Neutrophil (primary cell): ENCODE results near the gene UQCC2.

Source experiments
- H3K27ac ChIP-seq: fragments of 200-600 bp; sonication (generic); 2 replicates; pipeline ENCODE4 v1.5.1; 2016; ENCODE audit warnings: mild to moderate bottlenecking, moderate library complexity
- H3K27me3 ChIP-seq: fragments of 200-600 bp; sonication (generic); 2 replicates; pipeline ENCODE4 v1.6.0; 2016; ENCODE audit warnings: mild to moderate bottlenecking
- H3K36me3 ChIP-seq: fragments of 200-600 bp; sonication (generic); 2 replicates; pipeline ENCODE4 v1.5.1; 2017
- H3K4me1 ChIP-seq, 2 experiments: fragments of 200-600 bp in 1 of 2; sonication (generic) in 1 of 2; 1 replicate in 1 of 2; 2 replicates in 1 of 2; pipeline versions ENCODE4 v1.5.1 to v1.6.1; 2013 to 2016; ENCODE audit warnings: low read depth in 1 of 2, low read length in 1 of 2, mild to moderate bottlenecking in 1 of 2, moderate library complexity in 1 of 2; ENCODE audit not compliant: control insufficient read depth in 1 of 2, insufficient read depth in 1 of 2
- H3K4me3 ChIP-seq, 2 experiments: fragments of 200-600 bp in 1 of 2; sonication (generic) in 1 of 2; 1 replicate in 1 of 2; 2 replicates in 1 of 2; pipeline ENCODE4 v1.5.1; 2013 to 2016; ENCODE audit warnings: low read depth in 1 of 2, low read length in 1 of 2, mild to moderate bottlenecking in 1 of 2, moderate library complexity in 1 of 2
- H3K9me3 ChIP-seq: fragments of 200-600 bp; sonication (generic); 2 replicates; pipeline ENCODE4 v1.5.1; 2016
- CTCF ChIP-seq: fragments of 200-600 bp; sonication (generic); IDR thresholded peaks from 2 replicates; pipeline ENCODE4 v1.5.1; 2016; ENCODE audit warnings: antibody characterized with exemption

Gene UQCC2

DNA sequence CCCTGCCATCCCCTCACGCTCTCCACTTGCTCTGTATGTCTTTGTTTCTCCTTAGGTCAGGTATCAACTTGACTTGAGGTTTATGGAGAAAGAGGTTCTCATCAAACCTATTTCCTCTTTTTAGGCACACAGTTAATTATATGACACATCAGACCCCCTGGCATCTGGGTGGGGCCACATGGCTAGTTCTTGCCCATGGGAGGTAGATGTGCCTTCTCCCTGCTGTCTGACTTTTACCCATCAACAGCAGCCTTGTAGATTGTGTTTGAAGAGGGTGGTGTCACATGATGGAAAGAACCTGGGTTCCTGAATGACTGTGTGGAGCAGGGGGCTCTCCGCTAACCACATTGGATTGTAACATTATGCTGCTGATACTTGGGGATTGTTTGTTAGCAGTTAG lies 7.2 kb upstream of the UQCC2 start:
- H3K9me3 ChIP-seq, result no peaks in the 10 kb centered on the region
- no peak overlapping the region for H3K27ac ChIP-seq
- no peak for TF ChIP-seq CTCF
- H3K27me3 ChIP-seq, result peaks cover 32% of the 10 kb centered on the region
- H3K36me3 ChIP-seq, result no peaks in the 10 kb centered on the region
- no peaks in the 10 kb centered on the region for H3K4me1 ChIP-seq
- H3K4me3 ChIP-seq, result no peak overlapping the region

DNA sequence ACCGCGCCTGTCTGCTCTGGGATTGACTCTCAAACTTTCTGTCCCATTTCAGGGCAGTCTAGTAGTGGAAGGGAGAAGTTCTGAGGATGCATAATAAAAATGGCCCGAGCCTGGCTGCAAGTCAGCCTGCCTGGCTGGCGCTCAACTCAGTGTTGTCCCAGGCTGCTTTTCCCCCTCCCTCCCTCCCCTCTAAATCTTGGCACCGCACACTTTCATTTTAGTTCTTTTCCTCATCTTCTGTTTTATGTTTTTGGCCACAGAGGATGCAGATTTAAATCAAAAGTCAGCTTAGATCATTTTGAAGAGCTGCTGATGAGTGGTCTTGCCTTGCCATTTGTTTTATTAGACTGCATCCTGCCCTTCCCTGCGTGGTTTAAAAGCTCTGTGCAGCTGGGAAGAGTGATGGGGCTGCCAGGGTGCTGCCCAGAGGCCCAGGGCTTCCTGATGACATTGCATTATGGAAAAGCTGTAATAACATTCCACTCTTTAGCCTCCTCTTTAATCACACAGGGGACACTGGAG lies 6.5 kb upstream of the UQCC2 start:
- Histone ChIP-seq H3K4me1 (no peaks in the 10 kb centered on the region), H3K27me3 (peaks cover 25% of the 10 kb centered on the region), H3K27ac (no peak overlapping the region), H3K9me3 (no peaks in the 10 kb centered on the region), H3K4me3 (no peak overlapping the region), H3K36me3 (no peaks in the 10 kb centered on the region)
- TF ChIP-seq CTCF, result no peak

DNA sequence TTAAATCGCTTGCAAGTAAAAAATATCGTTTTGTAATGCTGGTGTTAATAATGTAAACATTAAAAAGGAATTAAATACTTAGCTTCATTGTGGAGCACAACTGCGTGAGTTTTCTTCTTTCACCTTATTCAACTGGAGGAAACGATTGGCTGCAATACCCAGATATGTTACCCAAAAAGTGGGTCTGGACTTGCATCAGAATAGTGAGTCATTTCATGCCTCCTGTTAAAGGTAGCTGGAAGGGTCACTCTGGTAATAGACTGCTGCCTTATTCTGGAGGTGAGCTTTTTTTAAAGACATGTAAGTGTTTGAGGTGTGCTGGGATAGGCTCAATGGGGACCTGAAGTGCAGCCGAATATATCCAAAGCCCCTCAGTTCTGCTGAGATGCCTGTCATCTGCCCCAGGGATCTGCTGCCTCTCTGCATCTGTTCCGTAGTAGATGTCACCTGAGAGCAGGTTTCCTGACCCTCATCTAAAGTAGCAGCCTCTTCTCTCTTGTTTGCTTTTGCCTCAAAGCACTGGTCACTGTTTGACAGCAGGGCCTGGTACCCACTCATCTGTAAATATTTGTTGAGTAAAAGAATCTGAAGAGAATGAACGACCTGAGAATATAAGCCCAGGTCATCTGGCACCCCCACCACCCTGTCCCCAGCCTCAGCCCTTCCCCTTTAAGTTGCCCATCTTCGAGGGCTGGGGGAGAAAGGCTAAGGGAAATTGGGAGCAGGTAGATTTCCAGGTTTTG lies 5.6 kb upstream of the UQCC2 start:
- Histone ChIP-seq H3K27ac (no peak overlapping the region), H3K27me3 (peaks cover 17% of the 10 kb centered on the region), H3K4me1 (peaks cover 0 to under 1% of the 10 kb centered on the region in 2 experiments), H3K9me3 (no peaks in the 10 kb centered on the region), H3K4me3 (no peak overlapping the region), H3K36me3 (no peaks in the 10 kb centered on the region)
- TF ChIP-seq CTCF, result no peak

DNA sequence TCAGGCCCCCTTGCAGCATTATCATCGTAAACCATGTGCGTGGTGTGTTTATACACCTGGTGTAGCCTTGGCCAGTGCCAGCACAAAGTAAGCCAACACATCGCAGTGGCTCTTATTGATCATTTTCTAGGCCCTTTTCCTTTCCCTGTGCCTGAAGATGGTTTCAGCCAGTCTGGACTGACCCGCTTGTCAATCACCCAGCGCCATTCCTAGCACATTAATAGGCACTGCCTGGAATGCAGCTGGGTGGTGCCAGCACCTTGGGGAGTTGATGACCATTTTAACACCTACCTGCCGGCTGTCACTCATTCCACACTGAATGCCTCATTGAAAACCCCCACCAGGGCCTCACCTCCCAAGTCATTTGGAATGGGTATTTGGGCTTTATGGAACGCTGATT lies 4.9 kb upstream of the UQCC2 start:
- Histone ChIP-seq H3K36me3 (no peaks in the 10 kb centered on the region), H3K27me3 (peaks cover 14% of the 10 kb centered on the region), H3K4me3 (no peak overlapping the region), H3K4me1 (peaks cover 5% of the 10 kb centered on the region in 2 experiments), H3K27ac (no peak overlapping the region), H3K9me3 (no peaks in the 10 kb centered on the region)
- no peak for TF ChIP-seq CTCF

DNA sequence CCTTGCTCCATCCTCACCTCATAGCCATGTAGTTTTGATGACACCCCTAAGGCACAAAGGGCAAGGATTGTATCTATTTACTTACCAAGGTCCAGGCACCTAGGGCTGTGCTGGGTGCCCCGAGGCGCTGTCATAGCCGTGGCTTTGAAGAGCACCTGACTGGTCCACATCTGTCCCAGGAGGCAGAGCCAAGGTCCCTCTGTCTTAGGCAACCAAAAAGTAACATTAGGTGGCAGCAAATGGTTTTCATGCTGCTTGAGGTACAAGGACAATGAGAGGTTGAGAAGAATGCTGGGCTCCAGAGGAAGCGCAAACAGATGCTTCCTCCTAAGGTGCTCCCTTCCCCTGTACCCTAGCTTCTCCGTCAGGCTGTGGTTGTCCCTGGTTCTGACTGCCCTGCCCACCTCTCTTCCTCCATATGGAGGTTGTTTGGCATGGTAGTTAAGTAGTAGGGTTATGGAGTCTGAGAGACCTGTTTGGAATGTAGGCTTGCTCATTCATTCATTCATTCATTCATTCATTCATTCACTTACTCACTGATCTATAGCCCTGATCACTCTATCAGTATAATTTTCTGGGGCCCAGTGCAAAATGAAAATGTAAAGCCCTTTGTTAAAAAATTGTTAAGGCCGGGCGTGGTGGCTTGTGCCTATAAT lies 3.0 kb upstream of the UQCC2 start:
- Histone ChIP-seq H3K4me3 (no peak overlapping the region), H3K36me3 (no peaks in the 10 kb centered on the region), H3K4me1 (peaks cover 12 to 14% of the 10 kb centered on the region in 2 experiments), H3K27ac (no peak overlapping the region), H3K27me3 (no peaks in the 10 kb centered on the region), H3K9me3 (no peaks in the 10 kb centered on the region)
- no peak for TF ChIP-seq CTCF
